K562 (cell line): ENCODE results near the gene TTC16. TPM values are rescaled to one million over a fixed set of nuclear protein-coding genes. Genes with fewer than 3 reads are reported as not detected.

Experiments
- ATAC-seq: fragments of 200-7000 bp; cut with Tn5 transposase; 3 replicates; pipeline ENCODE4 v1.9.1; 2020; ENCODE audit warnings: moderate library complexity
- BruUV-seq: library from RNA; stranded (reverse); fragments of 400-500 nt; replicated peaks from 2 replicates; lab custom pipeline; 2021; lab: Mats Ljungman, UMichigan
- CTCF ChIA-PET: fragments of 300-600 bp; formaldehyde crosslinking; extraction: SDS; loops from one replicate; lab custom pipeline; 2021; ENCODE audit warnings: low intra/inter-chr PET ratio; lab: Yijun Ruan, JAX
- POLR2A ChIA-PET: fragments of 300-600, 350-650 bp; sonication (Branson Sonifier 250); formaldehyde crosslinking; extraction: SDS; loops from one replicate; lab custom pipeline; 2021; ENCODE audit warnings: antibody characterized with exemption, inconsistent platforms; lab: Yijun Ruan, JAX
- DNase-seq, 4 experiments: peaks; one replicate each; pipeline versions ENCODE4 v3.0.0 to v3.0.0-alpha.2; 2011 to 2018; ENCODE audit warnings: low spot score in 3 of 4, mixed read lengths in 3 of 4; ENCODE audit errors: extremely low read depth in 1 of 4
- FAIRE-seq: peaks from 2 replicates; lab custom pipeline; 2011; peaks lifted over from hg19 to GRCh38; lab: Jason Lieb, UNC
- H2AFZ ChIP-seq: 2 replicates; pipeline ENCODE4 v1.6.0; 2011; ENCODE audit warnings: low read depth, low read length, control low read depth, inconsistent platforms
- H3K27ac ChIP-seq: fragments of 200-600 bp; 3 replicates; pipeline ENCODE4 v1.8.0; 2011; ENCODE audit warnings: low read depth, mild to moderate bottlenecking, control low read depth, inconsistent platforms, low read length, moderate library complexity, mixed read lengths; ENCODE audit errors: extremely low read depth
- H3K27me3 ChIP-seq, 2 experiments: fragments of 300-600 bp in 1 of 2; 2 replicates in 1 of 2; 3 replicates in 1 of 2; pipeline versions ENCODE4 v1.6.0 to v1.8.0; 2011; ENCODE audit warnings: inconsistent platforms in 2 of 2, low read length in 2 of 2, mild to moderate bottlenecking in 1 of 2, mixed read lengths in 1 of 2, moderate library complexity in 1 of 2; ENCODE audit not compliant: control insufficient read depth in 2 of 2, insufficient read depth in 2 of 2
- H3K36me3 ChIP-seq: fragments of 300-600 bp; 3 replicates; pipeline ENCODE4 v1.8.0; 2011; ENCODE audit warnings: mild to moderate bottlenecking, low read length, inconsistent platforms; ENCODE audit not compliant: control insufficient read depth, insufficient read depth
- H3K4me1 ChIP-seq, 2 experiments: fragments of 200-600 bp in 1 of 2; replicated peaks in 1 of 2; 2 replicates in 1 of 2; 3 replicates in 1 of 2; pipeline versions ENCODE4 v1.5.1 to v1.8.0; 2011; ENCODE audit warnings: inconsistent platforms in 2 of 2, low read length in 2 of 2, mild to moderate bottlenecking in 1 of 2, mixed read lengths in 1 of 2, moderate library complexity in 1 of 2; ENCODE audit not compliant: control insufficient read depth in 2 of 2, insufficient read depth in 2 of 2
- H3K4me2 ChIP-seq: 2 replicates; pipeline ENCODE4 v1.6.1; 2011; ENCODE audit warnings: low read length, control low read depth, inconsistent platforms, mixed read lengths; ENCODE audit not compliant: insufficient read depth
- H3K4me3 ChIP-seq: fragments of 200-600 bp; sonication (generic), shearing (Covaris generic); 2 replicates; pipeline ENCODE4 v1.5.1; 2016; ENCODE audit warnings: control low read depth, inconsistent platforms
- H3K79me2 ChIP-seq: fragments of 200-600 bp; 3 replicates; pipeline ENCODE4 v1.8.0; 2011; ENCODE audit warnings: low read length, inconsistent platforms; ENCODE audit not compliant: control insufficient read depth, insufficient read depth
- H3K9ac ChIP-seq, 2 experiments: 2 replicates each; pipeline versions ENCODE4 v1.6.0 to v1.6.1; 2011; ENCODE audit warnings: low read depth in 2 of 2, low read length in 2 of 2, control low read depth in 1 of 2, inconsistent platforms in 1 of 2, mild to moderate bottlenecking in 1 of 2, mixed read lengths in 1 of 2; ENCODE audit not compliant: insufficient read depth in 1 of 2
- H3K9me1 ChIP-seq: one replicate; pipeline ENCODE4 v1.6.0; 2011; ENCODE audit warnings: inconsistent platforms, mild to moderate bottlenecking, low read length, moderate library complexity; ENCODE audit not compliant: control insufficient read depth, insufficient read depth
- H3K9me3 ChIP-seq: replicated peaks from 2 replicates; pipeline ENCODE4 v1.5.1; 2011; ENCODE audit warnings: low read depth, low read length, inconsistent platforms; ENCODE audit not compliant: control insufficient read depth, insufficient read depth
- H4K20me1 ChIP-seq: replicated peaks from 2 replicates; pipeline ENCODE4 v1.6.1; 2011; ENCODE audit warnings: low read length, inconsistent platforms, mixed read lengths; ENCODE audit not compliant: control insufficient read depth, insufficient read depth
- FOXP1 ChIP-seq: sonication (generic); formaldehyde crosslinking; IDR thresholded peaks from 2 replicates; pipeline ENCODE4 v1.8.0; 2022; ENCODE audit warnings: mild to moderate bottlenecking, missing genetic modification reagents
- GATAD2A ChIP-seq: fragments of 450-650 bp; IDR thresholded peaks from 2 replicates; pipeline ENCODE4 v1.6.1; 2017
- GTF2A2 ChIP-seq: IDR thresholded peaks from 2 replicates; pipeline ENCODE4 v1.6.1; 2016; ENCODE audit warnings: mild to moderate bottlenecking, missing genetic modification characterization, missing compliant biosample characterization
- HNRNPUL1 ChIP-seq: fragments of 200-400 bp; formaldehyde crosslinking; IDR thresholded peaks from 2 replicates; pipeline ENCODE4 v1.6.1; 2017; ENCODE audit warnings: low read length
- NR4A1 ChIP-seq, 2 experiments: fragments of 250-450 bp in 1 of 2; fragments of 450-650 bp in 1 of 2; sonication (Bioruptor Pico) in 1 of 2; IDR thresholded peaks; 2 replicates each; pipeline versions ENCODE4 v1.4.0 to v1.6.1; 2016 to 2020; ENCODE audit warnings: mild to moderate bottlenecking in 2 of 2, missing compliant biosample characterization in 1 of 2, missing genetic modification characterization in 1 of 2, moderate library complexity in 1 of 2
- POLR3G ChIP-seq: IDR thresholded peaks from 2 replicates; pipeline ENCODE4 v1.6.1; 2011; ENCODE audit not compliant: insufficient read length, insufficient replicate concordance; ENCODE audit errors: extremely low read depth
- TBL1XR1 ChIP-seq, 2 experiments: IDR thresholded peaks; 2 replicates each; pipeline ENCODE4 v1.6.1; 2012; ENCODE audit warnings: improper control_type of control experiment in 2 of 2, low read length in 2 of 2, mild to moderate bottlenecking in 1 of 2
- TGIF2 ChIP-seq: sonication (generic); formaldehyde crosslinking; IDR thresholded peaks from 2 replicates; pipeline ENCODE4 v1.8.1; 2022; ENCODE audit warnings: mild to moderate bottlenecking, missing genetic modification reagents, moderate library complexity
- ZNF41 ChIP-seq: fragments of 250-450 bp; sonication (Bioruptor Pico); conservative IDR thresholded peaks from 2 replicates; pipeline ENCODE4 v1.4.0; 2020; ENCODE audit warnings: mild to moderate bottlenecking
- ZNF780A ChIP-seq: fragments of 250-450 bp; sonication (Bioruptor Pico); IDR thresholded peaks from 2 replicates; pipeline ENCODE4 v1.5.0; 2021; ENCODE audit warnings: mild to moderate bottlenecking
- WGBS: fragments of 100-300 bp; shearing (Covaris generic); methylation state at CpG from one replicate; pipeline ENCODE4 v1.1.6; 2016; ENCODE audit warnings: low coverage, mixed read lengths; ENCODE audit not compliant: insufficient coverage; ENCODE audit errors: missing lambda C conversion rate; 5-methylcytosine and 5-hydroxymethylcytosine counted together
- in situ Hi-C: fragments of 300-500 bp; cut with MboI; formaldehyde crosslinking; loops from 4 replicates; pipeline ENCODE4 v1.15.0; 2018; ENCODE audit warnings: inconsistent platforms, mixed read lengths
- intact Hi-C: fragments of 100-400 bp; cut with micrococcal nuclease; formaldehyde crosslinking; loops from 2 replicates; pipeline ENCODE4 v1.14.2; 2022
- polyA plus RNA-seq, 8 experiments: library from polyadenylated mRNA; depleted of rRNA in 4 of 8; stranded (reverse) in 5 of 8; unstranded in 3 of 8; fragments of >200 nt; fragmentation: Nextera tagmentation in 2 of 8; fragmentation: Illumina TruSeq in 1 of 8; extraction: Ambion mirVana in 2 of 8; extraction: Trizol in 1 of 8; gene quantifications; 2 replicates each; pipeline versions ENCODE4 v1.2.1 to v1.2.3, GENCODE V29; 2011 to 2014; ENCODE audit warnings: inconsistent platforms in 1 of 8, missing spikeins in 1 of 8
- total RNA-seq, 7 experiments: library from RNA; depleted of rRNA in 6 of 7; stranded (reverse); fragments of >200 nt in 6 of 7; fragmentation: Illumina TruSeq in 2 of 7; extraction: Trizol in 2 of 7; gene quantifications; 2 replicates each; pipeline versions ENCODE4 v1.2.1 to v1.2.3, GENCODE V29; 2011 to 2021; ENCODE audit warnings: low replicate concordance in 1 of 7
- TF ChIP-seq, protein P1 (sequence below): sonication (generic); formaldehyde crosslinking; IDR thresholded peaks from 2 replicates; pipeline ENCODE4 v1.8.1; 2023; ENCODE audit warnings: missing genetic modification reagents, mild to moderate bottlenecking, borderline replicate concordance
- TF ChIP-seq, protein P2 (sequence below), 3 experiments: fragments of 200-800 bp in 1 of 3; fragments of 250-450 bp in 1 of 3; fragments of 450-650 bp in 1 of 3; sonication (Bioruptor Pico) in 1 of 3; sonication (Bioruptor generic) in 1 of 3; formaldehyde crosslinking in 1 of 3; IDR thresholded peaks; 2 replicates each; pipeline versions ENCODE4 v1.6.1 to v1.8.0; 2016 to 2022; ENCODE audit warnings: mild to moderate bottlenecking in 2 of 3, missing genetic modification characterization in 2 of 3, missing compliant biosample characterization in 1 of 3, moderate library complexity in 1 of 3
- TF ChIP-seq, protein P3 (sequence below): IDR thresholded peaks from 2 replicates; pipeline ENCODE4 v1.6.1; 2016; ENCODE audit warnings: missing genetic modification characterization, missing compliant biosample characterization

TTC16 gene
- total and polyA plus RNA-seq, 9 of the 15 experiments (the other 6 are each of a cell fraction or from before 2014, with no cell fraction given): 0.11 TPM; not detected in 8

DNA sequence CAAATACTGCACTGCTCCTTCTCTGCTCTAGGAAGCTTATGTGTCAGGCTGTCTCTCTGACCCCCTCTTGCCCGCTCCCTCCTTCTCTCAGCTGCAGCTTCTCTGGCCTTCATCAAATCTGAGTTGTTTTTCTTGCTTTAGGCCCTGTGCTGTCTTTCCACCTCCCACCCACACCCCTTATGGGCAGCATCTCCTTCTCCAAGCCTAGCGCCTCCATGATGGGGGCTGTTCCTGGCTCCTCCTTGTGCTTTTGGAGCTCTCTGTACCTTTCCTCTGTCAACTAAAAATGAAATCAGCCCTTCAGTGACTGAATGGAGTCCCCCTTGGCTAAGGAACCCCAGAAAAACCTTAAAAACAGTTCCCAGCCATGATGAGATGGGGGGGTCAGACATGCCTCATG lies 15.7 kb upstream of the TTC16 start:
- Histone ChIP-seq H3K36me3 (no peaks in the 10 kb centered on the region), H3K27ac (no peak overlapping the region), H2AFZ (peak overlapping the region; percentile 87), H3K4me1 (peaks cover 25 to 26% of the 10 kb centered on the region in 2 experiments), H4K20me1 (no peaks in the 10 kb centered on the region), H3K27me3 (no peaks in the 10 kb centered on the region), H3K79me2 (no peaks in the 10 kb centered on the region), H3K9me1 (no peaks in the 10 kb centered on the region), H3K9me3 (no peaks in the 10 kb centered on the region), H3K4me3 (no peak overlapping the region), H3K4me2 (no peak overlapping the region), H3K9ac (peak overlapping the region in 1 of 2 experiments; percentile 16; a peak in 1 of 4 replicates)
- ATAC-seq (no peak), FAIRE-seq (no peak), DNase-seq (no peak)
- WGBS: 88% methylated on average over 2 of the region's 2 CpGs
- BruUV-seq: no TSS peak
- intact Hi-C loops: no loop called here
- CTCF ChIA-PET: no interaction called here
- in situ Hi-C loops: no loop called here
- POLR2A ChIA-PET: interaction anchor here (0.6 kb wide), 1 partner anchor 36 kb away, joined by 5 read pairs; no protein-coding TSS in a partner anchor
- TF ChIP-seq FOXP1 (CRISPR knock-in tag): no peak
- TF ChIP-seq NR4A1 (CRISPR knock-in tag; IDR thresholded peaks at IDR 0.05): no peak
- TF ChIP-seq NR4A1 (tag; IDR thresholded peaks at IDR 0.05): no peak
- TF ChIP-seq, protein P1, sequence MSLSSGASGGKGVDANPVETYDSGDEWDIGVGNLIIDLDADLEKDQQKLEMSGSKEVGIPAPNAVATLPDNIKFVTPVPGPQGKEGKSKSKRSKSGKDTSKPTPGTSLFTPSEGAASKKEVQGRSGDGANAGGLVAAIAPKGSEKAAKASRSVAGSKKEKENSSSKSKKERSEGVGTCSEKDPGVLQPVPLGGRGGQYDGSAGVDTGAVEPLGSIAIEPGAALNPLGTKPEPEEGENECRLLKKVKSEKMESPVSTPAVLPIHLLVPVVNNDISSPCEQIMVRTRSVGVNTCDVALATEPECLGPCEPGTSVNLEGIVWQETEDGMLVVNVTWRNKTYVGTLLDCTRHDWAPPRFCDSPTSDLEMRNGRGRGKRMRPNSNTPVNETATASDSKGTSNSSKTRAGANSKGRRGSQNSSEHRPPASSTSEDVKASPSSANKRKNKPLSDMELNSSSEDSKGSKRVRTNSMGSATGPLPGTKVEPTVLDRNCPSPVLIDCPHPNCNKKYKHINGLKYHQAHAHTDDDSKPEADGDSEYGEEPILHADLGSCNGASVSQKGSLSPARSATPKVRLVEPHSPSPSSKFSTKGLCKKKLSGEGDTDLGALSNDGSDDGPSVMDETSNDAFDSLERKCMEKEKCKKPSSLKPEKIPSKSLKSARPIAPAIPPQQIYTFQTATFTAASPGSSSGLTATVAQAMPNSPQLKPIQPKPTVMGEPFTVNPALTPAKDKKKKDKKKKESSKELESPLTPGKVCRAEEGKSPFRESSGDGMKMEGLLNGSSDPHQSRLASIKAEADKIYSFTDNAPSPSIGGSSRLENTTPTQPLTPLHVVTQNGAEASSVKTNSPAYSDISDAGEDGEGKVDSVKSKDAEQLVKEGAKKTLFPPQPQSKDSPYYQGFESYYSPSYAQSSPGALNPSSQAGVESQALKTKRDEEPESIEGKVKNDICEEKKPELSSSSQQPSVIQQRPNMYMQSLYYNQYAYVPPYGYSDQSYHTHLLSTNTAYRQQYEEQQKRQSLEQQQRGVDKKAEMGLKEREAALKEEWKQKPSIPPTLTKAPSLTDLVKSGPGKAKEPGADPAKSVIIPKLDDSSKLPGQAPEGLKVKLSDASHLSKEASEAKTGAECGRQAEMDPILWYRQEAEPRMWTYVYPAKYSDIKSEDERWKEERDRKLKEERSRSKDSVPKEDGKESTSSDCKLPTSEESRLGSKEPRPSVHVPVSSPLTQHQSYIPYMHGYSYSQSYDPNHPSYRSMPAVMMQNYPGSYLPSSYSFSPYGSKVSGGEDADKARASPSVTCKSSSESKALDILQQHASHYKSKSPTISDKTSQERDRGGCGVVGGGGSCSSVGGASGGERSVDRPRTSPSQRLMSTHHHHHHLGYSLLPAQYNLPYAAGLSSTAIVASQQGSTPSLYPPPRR (CRISPR knock-in tag): no peak
- TF ChIP-seq TGIF2: no peak
- no peak for TF ChIP-seq GATAD2A
- TF ChIP-seq HNRNPUL1: no peak
- TF ChIP-seq ZNF41: no peak
- TF ChIP-seq, protein P2, sequence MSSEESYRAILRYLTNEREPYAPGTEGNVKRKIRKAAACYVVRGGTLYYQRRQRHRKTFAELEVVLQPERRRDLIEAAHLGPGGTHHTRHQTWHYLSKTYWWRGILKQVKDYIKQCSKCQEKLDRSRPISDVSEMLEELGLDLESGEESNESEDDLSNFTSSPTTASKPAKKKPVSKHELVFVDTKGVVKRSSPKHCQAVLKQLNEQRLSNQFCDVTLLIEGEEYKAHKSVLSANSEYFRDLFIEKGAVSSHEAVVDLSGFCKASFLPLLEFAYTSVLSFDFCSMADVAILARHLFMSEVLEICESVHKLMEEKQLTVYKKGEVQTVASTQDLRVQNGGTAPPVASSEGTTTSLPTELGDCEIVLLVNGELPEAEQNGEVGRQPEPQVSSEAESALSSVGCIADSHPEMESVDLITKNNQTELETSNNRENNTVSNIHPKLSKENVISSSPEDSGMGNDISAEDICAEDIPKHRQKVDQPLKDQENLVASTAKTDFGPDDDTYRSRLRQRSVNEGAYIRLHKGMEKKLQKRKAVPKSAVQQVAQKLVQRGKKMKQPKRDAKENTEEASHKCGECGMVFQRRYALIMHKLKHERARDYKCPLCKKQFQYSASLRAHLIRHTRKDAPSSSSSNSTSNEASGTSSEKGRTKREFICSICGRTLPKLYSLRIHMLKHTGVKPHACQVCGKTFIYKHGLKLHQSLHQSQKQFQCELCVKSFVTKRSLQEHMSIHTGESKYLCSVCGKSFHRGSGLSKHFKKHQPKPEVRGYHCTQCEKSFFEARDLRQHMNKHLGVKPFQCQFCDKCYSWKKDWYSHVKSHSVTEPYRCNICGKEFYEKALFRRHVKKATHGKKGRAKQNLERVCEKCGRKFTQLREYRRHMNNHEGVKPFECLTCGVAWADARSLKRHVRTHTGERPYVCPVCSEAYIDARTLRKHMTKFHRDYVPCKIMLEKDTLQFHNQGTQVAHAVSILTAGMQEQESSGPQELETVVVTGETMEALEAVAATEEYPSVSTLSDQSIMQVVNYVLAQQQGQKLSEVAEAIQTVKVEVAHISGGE (CRISPR knock-in tag; IDR thresholded peaks at IDR 0.05): no peak
- no peak for TF ChIP-seq TBL1XR1 (IDR thresholded peaks at IDR 0.05; ENCODE audit: low read length in 2 of 2)
- TF ChIP-seq POLR3G: no peak
- TF ChIP-seq GTF2A2: no peak
- TF ChIP-seq, protein P3, sequence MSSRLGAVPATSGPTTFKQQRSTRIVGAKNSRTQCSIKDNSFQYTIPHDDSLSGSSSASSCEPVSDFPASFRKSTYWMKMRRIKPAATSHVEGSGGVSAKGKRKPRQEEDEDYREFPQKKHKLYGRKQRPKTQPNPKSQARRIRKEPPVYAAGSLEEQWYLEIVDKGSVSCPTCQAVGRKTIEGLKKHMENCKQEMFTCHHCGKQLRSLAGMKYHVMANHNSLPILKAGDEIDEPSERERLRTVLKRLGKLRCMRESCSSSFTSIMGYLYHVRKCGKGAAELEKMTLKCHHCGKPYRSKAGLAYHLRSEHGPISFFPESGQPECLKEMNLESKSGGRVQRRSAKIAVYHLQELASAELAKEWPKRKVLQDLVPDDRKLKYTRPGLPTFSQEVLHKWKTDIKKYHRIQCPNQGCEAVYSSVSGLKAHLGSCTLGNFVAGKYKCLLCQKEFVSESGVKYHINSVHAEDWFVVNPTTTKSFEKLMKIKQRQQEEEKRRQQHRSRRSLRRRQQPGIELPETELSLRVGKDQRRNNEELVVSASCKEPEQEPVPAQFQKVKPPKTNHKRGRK (tag): no peak
- no peak for TF ChIP-seq ZNF780A (CRISPR knock-in tag)
